ENCODE results near the gene PRRC2B.
"Not testable (repeated sequence)": the region's sequence is repeated elsewhere in the genome, so short reads cannot be mapped to it uniquely, and the experiment has no call there.

The PRRC2B gene

GRCh38 chr9:131491001-131491710 lies 97.3 kb downstream of the PRRC2B start:
- DNase-seq = no peak

GRCh38 chr9:131492070-131492469 lies 98.2 kb downstream of the PRRC2B start:
- no peak for DNase-seq

- no peak for DNase-seq
These were observed 100.5 kb downstream of the PRRC2B start for GRCh38 chr9:131494296-131494870.

- no peak for DNase-seq
These were observed 101.9 kb downstream of the PRRC2B start for GRCh38 chr9:131495785-131496184.

GRCh38 chr9:131496844-131497405 lies 103.0 kb downstream of the PRRC2B start:
- no peak for DNase-seq

GRCh38 chr9:131499254-131499767 lies 105.4 kb downstream of the PRRC2B start:
- DNase-seq = no peak

- DNase-seq = no peak
These were observed 106.5 kb downstream of the PRRC2B start for GRCh38 chr9:131500377-131500776.

GRCh38 chr9:131500939-131501541 lies 107.2 kb downstream of the PRRC2B start:
- DNase-seq = no peak

- DNase-seq = peak; percentile 89
These were observed 109.1 kb downstream of the PRRC2B start, which contains the start of gene POMT1 for GRCh38 chr9:131502781-131503625. Gene POMT1, plus strand, starts transcription at chr9:131502918. Its CDS starts 1,301 bp downstream, at chr9:131504219.

GRCh38 chr9:131503626-131504465 lies 110.0 kb downstream of the PRRC2B start:
- no peak for DNase-seq

GRCh38 chr9:131505012-131505411 lies 111.1 kb downstream of the PRRC2B start:
- no peak for DNase-seq

- no peak for DNase-seq
These were observed 117.5 kb downstream of the PRRC2B start for GRCh38 chr9:131511416-131511815.

GRCh38 chr9:131511880-131512279 lies 118.0 kb downstream of the PRRC2B start:
- no peak for DNase-seq

- no peak for DNase-seq
These were observed 119.3 kb downstream of the PRRC2B start for GRCh38 chr9:131513177-131513576.

- DNase-seq = not testable (repeated sequence)
These were observed 121.7 kb downstream of the PRRC2B start for GRCh38 chr9:131515559-131516031.

GRCh38 chr9:131516100-131516499 lies 122.2 kb downstream of the PRRC2B start:
- no peak for DNase-seq

- no peak for DNase-seq
These were observed 123.0 kb downstream of the PRRC2B start for GRCh38 chr9:131516930-131517329.

- no peak for DNase-seq
These were observed 123.9 kb downstream of the PRRC2B start for GRCh38 chr9:131517761-131518190.

GRCh38 chr9:131518553-131518952 lies 124.7 kb downstream of the PRRC2B start:
- DNase-seq = no peak

- no peak for DNase-seq
These were observed 126.6 kb downstream of the PRRC2B start for GRCh38 chr9:131520503-131520902.

- DNase-seq = no peak
These were observed 127.3 kb downstream of the PRRC2B start for GRCh38 chr9:131521203-131521602.

GRCh38 chr9:131521822-131522221 lies 127.9 kb downstream of the PRRC2B start:
- no peak for DNase-seq
